DND-41 (cell line): ENCODE measurements around the gene RPEL1.

Experiments
- CTCF ChIP-seq: IDR thresholded peaks from 2 replicates; pipeline ENCODE4 v1.5.1; 2012; ENCODE audit warnings: borderline replicate concordance, low read length, moderate library complexity, mild to moderate bottlenecking; ENCODE audit not compliant: poor library complexity, severe bottlenecking; ENCODE audit errors: extremely low read depth
- EZH2 ChIP-seq: IDR thresholded peaks from 3 replicates; pipeline ENCODE4 v1.6.1; 2012; ENCODE audit warnings: borderline replicate concordance, low read depth, mild to moderate bottlenecking, moderate library complexity, low read length, inconsistent platforms; ENCODE audit not compliant: severe bottlenecking

- TF ChIP-seq CTCF (no peak), EZH2 (no peak)
These were observed 10.9 kb downstream of the RPEL1 start for GRCh38 chr10:103256613-103257012.
